Activated naive CD8-positive, alpha-beta T cell treated with anti-CD3 and anti-CD28 coated beads, Interleukin-2, amount 10 ng/mL, durations not matched to agents 7 days and 5 days (primary cell): Measurements from ENCODE around the gene SZT2. TPM values are rescaled to one million over a fixed set of nuclear protein-coding genes. Genes with fewer than 3 reads are reported as not detected.
"Not testable (repeated sequence)": the region's sequence is repeated elsewhere in the genome, so short reads cannot be mapped to it uniquely, and the experiment has no call there.

Experiments
- ATAC-seq: fragments of 150-1000 bp; cut with Tn5 transposase; one replicate; pipeline ENCODE4 v1.10.0; 2021; ENCODE audit warnings: low read depth, moderate library complexity
- POLR2A ChIA-PET: fragments of 350-600 bp; sonication (Branson Sonifier 250); formaldehyde crosslinking; loops from one replicate; lab custom pipeline; 2021; ENCODE audit warnings: antibody characterized with exemption; lab: Charles Lee
- DNase-seq: peaks from one replicate; pipeline ENCODE4 v3.0.0; 2021
- H3K27ac Mint-ChIP-seq: one replicate; pipeline ENCODE4 v1.8.0; 2022; ENCODE audit warnings: mild to moderate bottlenecking, mixed read lengths
- H3K27me3 Mint-ChIP-seq: one replicate; pipeline ENCODE4 v1.8.0; 2022; ENCODE audit warnings: mild to moderate bottlenecking, moderate library complexity, mixed read lengths
- H3K36me3 Mint-ChIP-seq: one replicate; pipeline ENCODE4 v1.8.0; 2021; ENCODE audit warnings: mild to moderate bottlenecking, mixed read lengths
- H3K4me1 Mint-ChIP-seq: one replicate; pipeline ENCODE4 v1.8.0; 2021; ENCODE audit warnings: mixed read lengths
- H3K4me3 Mint-ChIP-seq: one replicate; pipeline ENCODE4 v1.8.0; 2022; ENCODE audit warnings: mild to moderate bottlenecking, moderate library complexity, mixed read lengths
- H3K9me3 Mint-ChIP-seq: one replicate; pipeline ENCODE4 v1.8.0; 2021; ENCODE audit warnings: mixed read lengths
- total RNA-seq, 2 experiments: library from RNA; stranded (reverse); gene quantifications; one replicate each; pipeline ENCODE4 v1.2.3, GENCODE V29; 2021

The SZT2 gene
- total RNA-seq, 2 experiments from 2014 or later = 84.8 to 88.2 TPM

GRCh38 chr1:43405876-43406234, 16.2 kb downstream of the SZT2 start:
- no peaks in the 10 kb centered on the region for H3K27me3 Mint-ChIP-seq
- no peak overlapping the region for H3K27ac Mint-ChIP-seq
- POLR2A ChIA-PET = interaction anchor here (1.1 kb wide), 1 partner anchor 16 kb away, joined by 3 read pairs; the partner anchor contains the start of genes MED8 and SZT2
- peaks cover 33% of the 10 kb centered on the region for H3K36me3 Mint-ChIP-seq
- no peak for DNase-seq
- no peaks in the 10 kb centered on the region for H3K9me3 Mint-ChIP-seq
- ATAC-seq = no peak
- H3K4me3 Mint-ChIP-seq = no peak overlapping the region
- H3K4me1 Mint-ChIP-seq = peaks cover 2% of the 10 kb centered on the region

- POLR2A ChIA-PET = no interaction called here
- no peaks in the 10 kb centered on the region for H3K27me3 Mint-ChIP-seq
- ATAC-seq (no peak), DNase-seq (no peak)
- H3K27ac Mint-ChIP-seq = no peak overlapping the region
- peaks cover 23% of the 10 kb centered on the region for H3K36me3 Mint-ChIP-seq
- no peaks in the 10 kb centered on the region for H3K9me3 Mint-ChIP-seq
- H3K4me1 Mint-ChIP-seq = no peaks in the 10 kb centered on the region
- no peak overlapping the region for H3K4me3 Mint-ChIP-seq
These were observed 20.9 kb downstream of the SZT2 start for GRCh38 chr1:43410571-43410970.

- H3K27me3 Mint-ChIP-seq, H3K4me1 Mint-ChIP-seq, POLR2A ChIA-PET, H3K4me3 Mint-ChIP-seq, H3K9me3 Mint-ChIP-seq, H3K27ac Mint-ChIP-seq, ATAC-seq, DNase-seq: not testable (repeated sequence)
- peaks cover 14% of the 10 kb centered on the region for H3K36me3 Mint-ChIP-seq
These were observed 23.7 kb downstream of the SZT2 start for GRCh38 chr1:43413426-43413825.

- Mint-ChIP-seq H3K9me3 (no peaks in the 10 kb centered on the region), H3K27me3 (no peaks in the 10 kb centered on the region), H3K4me1 (no peaks in the 10 kb centered on the region), H3K27ac (no peak overlapping the region), H3K4me3 (no peak overlapping the region), H3K36me3 (peaks cover 6% of the 10 kb centered on the region)
- ATAC-seq = peak; percentile 88
- POLR2A ChIA-PET = interaction anchor here (0.6 to 1.2 kb wide), 8 partner anchors 9 to 648 kb away, joined by 3 to 6 read pairs (median 3); partner anchors contain the start of genes C1orf50, KDM4A and P3H1
- DNase-seq = peak; percentile 47
These were observed 25.0 kb downstream of the SZT2 start for GRCh38 chr1:43414634-43415223.

GRCh38 chr1:43415901-43416300, 26.2 kb downstream of the SZT2 start:
- POLR2A ChIA-PET = no interaction called here
- DNase-seq = no peak

GRCh38 chr1:43418858-43419257, 29.2 kb downstream of the SZT2 start:
- Mint-ChIP-seq H3K27me3 (no peaks in the 10 kb centered on the region), H3K27ac (no peak overlapping the region), H3K36me3 (peaks cover 12% of the 10 kb centered on the region), H3K4me1 (peaks cover 5% of the 10 kb centered on the region), H3K4me3 (no peak overlapping the region), H3K9me3 (no peaks in the 10 kb centered on the region)
- no peak for ATAC-seq
- no peak for DNase-seq
- POLR2A ChIA-PET = no interaction called here

More at GRCh38 chr1:43415901-43416300, 26.2 kb downstream of the SZT2 start:
- no peak overlapping the region for H3K27ac Mint-ChIP-seq
- peaks cover 3% of the 10 kb centered on the region for H3K36me3 Mint-ChIP-seq
- no peaks in the 10 kb centered on the region for H3K4me1 Mint-ChIP-seq
- H3K27me3 Mint-ChIP-seq = no peaks in the 10 kb centered on the region
- no peaks in the 10 kb centered on the region for H3K9me3 Mint-ChIP-seq
- H3K4me3 Mint-ChIP-seq = no peak overlapping the region
- ATAC-seq = no peak

- no peak overlapping the region for H3K4me3 Mint-ChIP-seq
- no peak for ATAC-seq
- no peaks in the 10 kb centered on the region for H3K27me3 Mint-ChIP-seq
- H3K4me1 Mint-ChIP-seq = peaks cover 5% of the 10 kb centered on the region
- no peak for DNase-seq
- no peaks in the 10 kb centered on the region for H3K9me3 Mint-ChIP-seq
- H3K27ac Mint-ChIP-seq = no peak overlapping the region
- H3K36me3 Mint-ChIP-seq = peaks cover 11% of the 10 kb centered on the region
- POLR2A ChIA-PET = no interaction called here
These were observed 30.1 kb downstream of the SZT2 start for GRCh38 chr1:43419627-43420425.

- Mint-ChIP-seq H3K27me3 (no peaks in the 10 kb centered on the region), H3K4me1 (peaks cover 5% of the 10 kb centered on the region), H3K9me3 (no peaks in the 10 kb centered on the region), H3K27ac (no peak overlapping the region), H3K4me3 (no peak overlapping the region), H3K36me3 (peaks cover 11% of the 10 kb centered on the region)
- DNase-seq (no peak), ATAC-seq (no peak)
- POLR2A ChIA-PET = no interaction called here
These were observed 31.2 kb downstream of the SZT2 start for GRCh38 chr1:43420874-43421273.

- no peaks in the 10 kb centered on the region for H3K27me3 Mint-ChIP-seq
- DNase-seq = no peak
- POLR2A ChIA-PET = no interaction called here
- ATAC-seq = no peak
- no peak overlapping the region for H3K4me3 Mint-ChIP-seq
- H3K9me3 Mint-ChIP-seq = no peaks in the 10 kb centered on the region
- H3K36me3 Mint-ChIP-seq = peaks cover 11% of the 10 kb centered on the region
- H3K27ac Mint-ChIP-seq = no peak overlapping the region
- peaks cover 5% of the 10 kb centered on the region for H3K4me1 Mint-ChIP-seq
These were observed 31.7 kb downstream of the SZT2 start for GRCh38 chr1:43421396-43421795.

GRCh38 chr1:43421976-43422750, 32.5 kb downstream of the SZT2 start:
- ATAC-seq (no peak), DNase-seq (no peak)
- POLR2A ChIA-PET = no interaction called here
- no peaks in the 10 kb centered on the region for H3K27me3 Mint-ChIP-seq
- no peak overlapping the region for H3K27ac Mint-ChIP-seq
- H3K4me3 Mint-ChIP-seq = no peak overlapping the region
- H3K36me3 Mint-ChIP-seq = peaks cover 14% of the 10 kb centered on the region
- H3K4me1 Mint-ChIP-seq = peaks cover 5% of the 10 kb centered on the region
- H3K9me3 Mint-ChIP-seq = no peaks in the 10 kb centered on the region

- POLR2A ChIA-PET = no interaction called here
- H3K27ac Mint-ChIP-seq = no peak overlapping the region
- H3K9me3 Mint-ChIP-seq = no peaks in the 10 kb centered on the region
- no peak for ATAC-seq
- peaks cover 14% of the 10 kb centered on the region for H3K36me3 Mint-ChIP-seq
- DNase-seq = no peak
- no peak overlapping the region for H3K4me3 Mint-ChIP-seq
- peaks cover 5% of the 10 kb centered on the region for H3K4me1 Mint-ChIP-seq
- H3K27me3 Mint-ChIP-seq = no peaks in the 10 kb centered on the region
These were observed 33.4 kb downstream of the SZT2 start for GRCh38 chr1:43422995-43423671.

- Mint-ChIP-seq H3K9me3 (no peaks in the 10 kb centered on the region), H3K4me1 (peaks cover 5% of the 10 kb centered on the region), H3K27me3 (no peaks in the 10 kb centered on the region), H3K27ac (no peak overlapping the region), H3K4me3 (no peak overlapping the region), H3K36me3 (peaks cover 14% of the 10 kb centered on the region)
- DNase-seq (no peak), ATAC-seq (peak; percentile 5)
- POLR2A ChIA-PET = interaction anchor here (1.0 kb wide), 1 partner anchor 9 kb away, joined by 3 read pairs; no protein-coding TSS in a partner anchor
These were observed 34.2 kb downstream of the SZT2 start for GRCh38 chr1:43423672-43424550.
